NCI-H2029 treated with DMSO at 0.1 percent for 48 hours (cell line): Measurements from ENCODE around the gene KDM5B.

ENCODE experiments used
- DNase-seq: peaks from one replicate; lab custom pipeline; 2025; lab: John Stamatoyannopoulos, UW

Gene KDM5B

DNA sequence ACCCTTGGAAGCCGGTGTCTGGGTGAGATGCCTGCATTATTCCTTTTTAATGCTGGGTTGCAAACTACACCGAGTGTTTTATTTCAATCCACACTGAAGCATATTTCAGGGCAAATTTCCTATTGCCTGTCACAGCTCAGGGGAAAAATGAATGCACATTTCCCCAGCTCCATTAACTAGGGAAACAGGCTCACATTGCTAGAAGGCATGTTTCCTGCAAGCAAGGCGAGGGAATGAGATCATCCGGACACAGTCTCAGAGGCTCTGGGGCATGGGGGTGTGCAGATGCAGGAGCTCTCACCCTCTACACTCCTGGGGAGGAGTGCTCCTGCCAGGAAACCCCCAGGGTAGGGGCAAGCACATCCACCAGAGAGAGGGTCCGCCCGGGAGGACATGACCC lies 122.6 kb downstream of the KDM5B start:
- no peak for DNase-seq

GRCh38 chr1:202684716-202685115 lies 123.5 kb downstream of the KDM5B start:
- no peak for DNase-seq

DNA sequence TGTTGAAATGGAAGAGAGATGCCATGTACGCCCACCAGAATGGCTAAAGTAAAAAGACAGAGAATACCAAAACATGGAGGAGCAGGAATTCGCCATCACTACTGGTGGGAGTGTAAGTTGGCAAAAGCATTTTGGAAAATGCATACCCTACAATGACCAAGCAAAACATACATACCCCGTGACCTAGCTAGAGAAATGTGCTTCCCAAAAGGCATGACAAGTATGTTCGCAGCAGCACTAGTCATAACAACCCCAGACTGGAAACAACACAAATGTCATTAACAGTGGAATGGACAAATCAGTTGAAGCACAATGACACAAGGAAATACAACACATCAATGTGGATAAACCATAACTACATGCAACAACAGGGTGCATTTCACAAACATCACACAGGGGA lies 125.2 kb downstream of the KDM5B start:
- DNase-seq: no peak

DNA sequence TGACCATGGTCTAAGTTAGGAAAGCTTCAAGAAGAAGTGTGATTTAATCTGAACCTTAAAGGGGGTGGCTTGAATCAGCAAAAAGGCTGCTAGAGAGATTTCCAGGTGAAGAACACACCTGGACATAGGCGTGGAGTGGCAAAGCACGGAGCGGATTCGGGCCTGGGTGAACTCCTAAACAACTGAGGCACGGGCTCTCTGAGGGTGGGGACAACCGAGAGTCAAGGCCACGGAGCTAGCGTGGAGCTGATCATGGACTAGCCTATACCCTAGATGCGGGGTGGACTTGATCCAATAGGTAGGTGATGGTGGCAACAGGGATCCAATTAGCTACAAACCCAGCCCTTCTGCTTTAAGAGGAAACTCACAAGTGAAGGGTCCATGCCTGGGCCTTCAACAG lies 125.7 kb downstream of the KDM5B start:
- no peak for DNase-seq

GRCh38 chr1:202681736-202682420 lies 126.3 kb downstream of the KDM5B start:
- DNase-seq: no peak

GRCh38 chr1:202680586-202681352 lies 127.5 kb downstream of the KDM5B start:
- DNase-seq: no peak

- DNase-seq: no peak
Measured at GRCh38 chr1:202679406-202680177, 128.6 kb downstream of the KDM5B start.

- DNase-seq: no peak
Measured at GRCh38 chr1:202677433-202677832, 130.8 kb downstream of the KDM5B start.
